ENCODE data around the gene JAKMIP1.

DNA sequence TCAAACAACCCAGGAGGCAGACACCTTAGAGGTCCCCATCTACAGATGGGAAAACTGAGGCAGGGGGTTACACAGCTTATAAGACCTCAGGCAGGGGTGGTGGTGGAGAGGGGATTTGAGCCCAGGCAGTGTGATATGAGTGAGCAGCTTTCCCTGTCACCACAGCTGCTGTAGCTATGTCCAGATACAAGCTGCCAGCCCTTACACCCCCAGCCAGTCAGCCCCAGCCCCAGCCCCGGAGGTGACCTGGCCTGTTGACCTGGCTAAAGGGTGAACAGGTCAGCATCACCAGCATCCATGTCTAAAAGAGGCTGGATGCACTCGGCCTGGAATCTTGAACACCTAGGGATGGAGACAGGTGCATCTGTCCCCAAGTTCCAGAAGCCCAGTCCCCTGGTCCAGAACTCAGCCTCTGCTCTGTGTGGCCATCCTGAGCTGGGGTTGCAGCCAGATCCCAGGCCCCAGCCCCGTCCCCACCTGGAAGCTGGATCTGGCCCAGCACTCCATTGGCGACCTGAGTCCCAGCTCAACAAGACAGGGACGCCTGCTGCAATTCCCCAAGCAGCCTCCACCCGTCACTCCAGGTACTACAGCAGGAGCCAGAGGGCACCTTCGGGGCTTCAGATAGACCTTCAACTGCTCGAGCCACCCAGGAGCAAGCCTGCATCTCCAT, 89.5 kb downstream of the JAKMIP1 start:
- TF ChIP-seq YY1 (IDR thresholded peaks at IDR 0.05; ENCODE audit: extremely low read depth, insufficient replicate concordance, low read depth, low read length) (no peak), POLR2A (IDR thresholded peaks at IDR 0.05; ENCODE audit: borderline replicate concordance, extremely low read depth, insufficient read depth, insufficient read length) (no peak), EZH2 (IDR thresholded peaks at IDR 0.05) (no peak), SRF (IDR thresholded peaks at IDR 0.05; ENCODE audit: low read depth) (no peak), ELF1 (IDR thresholded peaks at IDR 0.05; ENCODE audit: borderline replicate concordance, low read depth) (no peak), POLR2AphosphoS5 (IDR thresholded peaks at IDR 0.05; ENCODE audit: low read depth, low read length) (no peak), EZH2phosphoT487 (IDR thresholded peaks at IDR 0.05; ENCODE audit: borderline replicate concordance) (no peak), CEBPB (IDR thresholded peaks at IDR 0.05; ENCODE audit: low read depth) (no peak)
- TF ChIP-seq, protein P1, sequence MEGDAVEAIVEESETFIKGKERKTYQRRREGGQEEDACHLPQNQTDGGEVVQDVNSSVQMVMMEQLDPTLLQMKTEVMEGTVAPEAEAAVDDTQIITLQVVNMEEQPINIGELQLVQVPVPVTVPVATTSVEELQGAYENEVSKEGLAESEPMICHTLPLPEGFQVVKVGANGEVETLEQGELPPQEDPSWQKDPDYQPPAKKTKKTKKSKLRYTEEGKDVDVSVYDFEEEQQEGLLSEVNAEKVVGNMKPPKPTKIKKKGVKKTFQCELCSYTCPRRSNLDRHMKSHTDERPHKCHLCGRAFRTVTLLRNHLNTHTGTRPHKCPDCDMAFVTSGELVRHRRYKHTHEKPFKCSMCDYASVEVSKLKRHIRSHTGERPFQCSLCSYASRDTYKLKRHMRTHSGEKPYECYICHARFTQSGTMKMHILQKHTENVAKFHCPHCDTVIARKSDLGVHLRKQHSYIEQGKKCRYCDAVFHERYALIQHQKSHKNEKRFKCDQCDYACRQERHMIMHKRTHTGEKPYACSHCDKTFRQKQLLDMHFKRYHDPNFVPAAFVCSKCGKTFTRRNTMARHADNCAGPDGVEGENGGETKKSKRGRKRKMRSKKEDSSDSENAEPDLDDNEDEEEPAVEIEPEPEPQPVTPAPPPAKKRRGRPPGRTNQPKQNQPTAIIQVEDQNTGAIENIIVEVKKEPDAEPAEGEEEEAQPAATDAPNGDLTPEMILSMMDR (IDR thresholded peaks at IDR 0.05 in 2 of 3, conservative IDR thresholded peaks at IDR 0.05 in 1 of 3; ENCODE audit: borderline replicate concordance in 1 of 3, insufficient read depth in 1 of 3, low read depth in 2 of 3, low read length in 2 of 3): no peak
- TF ChIP-seq, protein P2, sequence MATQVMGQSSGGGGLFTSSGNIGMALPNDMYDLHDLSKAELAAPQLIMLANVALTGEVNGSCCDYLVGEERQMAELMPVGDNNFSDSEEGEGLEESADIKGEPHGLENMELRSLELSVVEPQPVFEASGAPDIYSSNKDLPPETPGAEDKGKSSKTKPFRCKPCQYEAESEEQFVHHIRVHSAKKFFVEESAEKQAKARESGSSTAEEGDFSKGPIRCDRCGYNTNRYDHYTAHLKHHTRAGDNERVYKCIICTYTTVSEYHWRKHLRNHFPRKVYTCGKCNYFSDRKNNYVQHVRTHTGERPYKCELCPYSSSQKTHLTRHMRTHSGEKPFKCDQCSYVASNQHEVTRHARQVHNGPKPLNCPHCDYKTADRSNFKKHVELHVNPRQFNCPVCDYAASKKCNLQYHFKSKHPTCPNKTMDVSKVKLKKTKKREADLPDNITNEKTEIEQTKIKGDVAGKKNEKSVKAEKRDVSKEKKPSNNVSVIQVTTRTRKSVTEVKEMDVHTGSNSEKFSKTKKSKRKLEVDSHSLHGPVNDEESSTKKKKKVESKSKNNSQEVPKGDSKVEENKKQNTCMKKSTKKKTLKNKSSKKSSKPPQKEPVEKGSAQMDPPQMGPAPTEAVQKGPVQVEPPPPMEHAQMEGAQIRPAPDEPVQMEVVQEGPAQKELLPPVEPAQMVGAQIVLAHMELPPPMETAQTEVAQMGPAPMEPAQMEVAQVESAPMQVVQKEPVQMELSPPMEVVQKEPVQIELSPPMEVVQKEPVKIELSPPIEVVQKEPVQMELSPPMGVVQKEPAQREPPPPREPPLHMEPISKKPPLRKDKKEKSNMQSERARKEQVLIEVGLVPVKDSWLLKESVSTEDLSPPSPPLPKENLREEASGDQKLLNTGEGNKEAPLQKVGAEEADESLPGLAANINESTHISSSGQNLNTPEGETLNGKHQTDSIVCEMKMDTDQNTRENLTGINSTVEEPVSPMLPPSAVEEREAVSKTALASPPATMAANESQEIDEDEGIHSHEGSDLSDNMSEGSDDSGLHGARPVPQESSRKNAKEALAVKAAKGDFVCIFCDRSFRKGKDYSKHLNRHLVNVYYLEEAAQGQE (IDR thresholded peaks at IDR 0.05; ENCODE audit: low read depth): no peak
